Gastroesophageal sphincter (tissue), 4 donors: Measurements from ENCODE around the gene ADGRF3. TPM values are rescaled to one million over a fixed set of nuclear protein-coding genes. Genes with fewer than 3 reads are reported as not detected.

Experiments used
- ATAC-seq: fragments of 150-250 bp; one replicate; pipeline ENCODE4 v1.9.1; 2016; ENCODE audit warnings: mild to moderate bottlenecking, moderate library complexity
- H3K27ac ChIP-seq, 4 donors: fragments of 200-600 bp; sonication (generic) in 3 of 4; 1 replicate in 3 of 4; 2 replicates in 1 of 4; pipeline ENCODE4 v1.5.1; 2016 to 2019
- H3K27me3 ChIP-seq: fragments of 200-600 bp; sonication (generic); one replicate; pipeline ENCODE4 v1.5.1; 2019
- H3K36me3 ChIP-seq, 2 donors: fragments of 200-600 bp; sonication (generic); one replicate each; pipeline ENCODE4 v1.5.1; 2019; ENCODE audit warnings: control low read depth in 1 of 2
- H3K4me1 ChIP-seq, 3 donors: fragments of 200-600 bp; sonication (generic); 1 replicate in 2 of 3; 2 replicates in 1 of 3; pipeline ENCODE4 v1.5.1; 2016 to 2019; ENCODE audit warnings: control low read depth in 2 of 3
- H3K4me3 ChIP-seq, 2 donors: fragments of 200-600 bp; sonication (generic); one replicate each; pipeline ENCODE4 v1.5.1; 2019; ENCODE audit warnings: mild to moderate bottlenecking in 1 of 2, moderate library complexity in 1 of 2
- H3K9me3 ChIP-seq, 3 donors: fragments of 200-600 bp; sonication (generic); one replicate each; pipeline ENCODE4 v1.5.1; 2017 to 2019; ENCODE audit warnings: control low read depth in 2 of 3
- EP300 ChIP-seq: sonication (generic); formaldehyde crosslinking; IDR thresholded peaks from one replicate; pipeline ENCODE4 v1.6.1; 2017; ENCODE audit warnings: antibody characterized with exemption, mild to moderate bottlenecking
- POLR2A ChIP-seq, 2 donors: fragments of 450-650 bp; IDR thresholded peaks; one replicate each; pipeline ENCODE4 v1.6.1; 2017; ENCODE audit warnings: antibody characterized with exemption in 2 of 2, mild to moderate bottlenecking in 2 of 2, moderate library complexity in 1 of 2
- POLR2AphosphoS5 ChIP-seq: sonication (generic); formaldehyde crosslinking; IDR thresholded peaks from one replicate; pipeline ENCODE4 v1.6.1; 2017; ENCODE audit warnings: antibody characterized with exemption
- WGBS, 2 donors: methylation state at CpG; one replicate each; pipeline ENCODE4 v1.1.5; 2018; ENCODE audit warnings: low coverage in 1 of 2; 5-methylcytosine and 5-hydroxymethylcytosine counted together
- total RNA-seq, 4 donors: library from RNA; depleted of rRNA; stranded (reverse); fragments of >200 nt; gene quantifications; one replicate each; pipeline ENCODE4 v1.1.0, GENCODE V29; 2016
- TF ChIP-seq, protein P1 (sequence below), 4 experiments: fragments of 200-600 bp in 2 of 4; fragments of 450-650 bp in 2 of 4; sonication (generic) in 1 of 4; IDR thresholded peaks; one replicate each; pipeline ENCODE4 v1.5.1; 2017 to 2019; ENCODE audit warnings: antibody characterized with exemption in 4 of 4, mild to moderate bottlenecking in 2 of 4, moderate library complexity in 2 of 4

ADGRF3 gene
- total RNA-seq, 4 donors from 2014 or later, result not detected

DNA sequence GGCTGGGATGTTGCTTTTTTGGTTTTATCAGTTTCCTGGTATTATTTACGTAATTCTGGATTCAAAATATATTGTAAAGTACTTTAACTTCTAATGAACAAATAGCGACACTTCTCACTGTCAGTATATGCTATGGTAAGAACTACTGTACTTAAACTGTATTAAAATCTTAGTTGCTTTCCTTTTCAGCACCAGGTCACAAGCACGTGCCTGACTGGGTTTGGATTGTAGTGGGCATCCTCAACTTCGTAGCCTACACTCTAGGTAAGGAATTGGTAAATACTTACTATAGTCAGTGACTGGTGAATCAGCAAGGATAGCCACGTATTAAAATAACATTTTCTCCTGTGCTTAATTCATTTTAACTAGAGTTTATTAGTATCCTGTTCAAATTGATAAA is 20.4 kb upstream of the ADGRF3 start:
- Histone ChIP-seq H3K4me1 (no peaks in the 10 kb centered on the region), H3K27me3 (no peaks in the 10 kb centered on the region), H3K27ac (no peak overlapping the region), H3K36me3 (peaks cover 0 to 20% of the 10 kb centered on the region in 2 donors), H3K4me3 (no peak overlapping the region), H3K9me3 (no peaks in the 10 kb centered on the region)
- 82 to 88% methylated on average over 5 of the region's 5 CpGs for WGBS, 2 donors
- TF ChIP-seq EP300 (no peak), POLR2A (IDR thresholded peaks at IDR 0.05) (no peak), POLR2AphosphoS5 (no peak)
- TF ChIP-seq, protein P1, sequence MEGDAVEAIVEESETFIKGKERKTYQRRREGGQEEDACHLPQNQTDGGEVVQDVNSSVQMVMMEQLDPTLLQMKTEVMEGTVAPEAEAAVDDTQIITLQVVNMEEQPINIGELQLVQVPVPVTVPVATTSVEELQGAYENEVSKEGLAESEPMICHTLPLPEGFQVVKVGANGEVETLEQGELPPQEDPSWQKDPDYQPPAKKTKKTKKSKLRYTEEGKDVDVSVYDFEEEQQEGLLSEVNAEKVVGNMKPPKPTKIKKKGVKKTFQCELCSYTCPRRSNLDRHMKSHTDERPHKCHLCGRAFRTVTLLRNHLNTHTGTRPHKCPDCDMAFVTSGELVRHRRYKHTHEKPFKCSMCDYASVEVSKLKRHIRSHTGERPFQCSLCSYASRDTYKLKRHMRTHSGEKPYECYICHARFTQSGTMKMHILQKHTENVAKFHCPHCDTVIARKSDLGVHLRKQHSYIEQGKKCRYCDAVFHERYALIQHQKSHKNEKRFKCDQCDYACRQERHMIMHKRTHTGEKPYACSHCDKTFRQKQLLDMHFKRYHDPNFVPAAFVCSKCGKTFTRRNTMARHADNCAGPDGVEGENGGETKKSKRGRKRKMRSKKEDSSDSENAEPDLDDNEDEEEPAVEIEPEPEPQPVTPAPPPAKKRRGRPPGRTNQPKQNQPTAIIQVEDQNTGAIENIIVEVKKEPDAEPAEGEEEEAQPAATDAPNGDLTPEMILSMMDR (IDR thresholded peaks at IDR 0.05), result no peak
- no peak for ATAC-seq

DNA sequence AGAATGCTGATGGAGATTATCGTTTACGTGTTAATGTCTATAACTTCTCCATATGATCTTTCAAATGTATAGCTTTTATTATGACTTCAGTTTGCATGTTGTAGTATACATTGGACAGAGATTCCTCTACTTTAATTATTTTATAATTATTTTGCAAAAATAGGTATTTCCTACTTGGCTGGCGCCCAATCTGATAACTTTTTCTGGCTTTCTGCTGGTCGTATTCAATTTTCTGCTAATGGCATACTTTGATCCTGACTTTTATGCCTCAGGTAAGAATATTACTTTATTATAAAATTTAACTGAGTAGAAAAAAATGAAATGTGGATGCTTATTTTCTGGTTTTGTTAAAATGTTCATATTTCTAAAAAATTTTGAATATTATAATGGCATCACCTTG is 18.1 kb upstream of the ADGRF3 start:
- H3K27ac ChIP-seq, result no peak overlapping the region
- H3K9me3 ChIP-seq, result no peaks in the 10 kb centered on the region
- peaks cover 0 to 20% of the 10 kb centered on the region in 2 donors for H3K36me3 ChIP-seq
- H3K27me3 ChIP-seq, result no peaks in the 10 kb centered on the region
- WGBS, 2 donors, result 87 to 98% methylated on average over 4 of the region's 4 CpGs
- H3K4me3 ChIP-seq, result no peak overlapping the region
- ATAC-seq, result no peak
- no peak for TF ChIP-seq POLR2A (IDR thresholded peaks at IDR 0.05)
- TF ChIP-seq, protein P1 (IDR thresholded peaks at IDR 0.05), result no peak
- H3K4me1 ChIP-seq, result no peaks in the 10 kb centered on the region

DNA sequence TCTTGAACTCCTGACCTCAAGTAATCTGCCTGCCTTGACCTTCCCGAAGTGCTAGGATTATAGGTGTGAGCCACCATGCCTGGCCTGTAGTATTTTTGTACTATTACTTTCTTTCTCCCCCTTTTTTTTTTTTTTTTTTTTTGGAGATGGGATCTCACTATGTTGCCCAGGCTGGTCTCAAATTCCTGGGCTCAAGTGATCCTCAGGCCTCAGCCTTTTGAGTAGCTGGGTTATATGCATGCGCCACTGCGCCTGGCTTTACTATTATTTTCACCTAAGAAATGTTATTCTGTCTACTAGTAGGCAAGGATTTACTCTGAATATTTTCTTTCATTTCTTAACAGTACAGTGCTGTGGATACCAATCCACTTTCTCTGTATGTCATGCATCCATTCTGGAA is 17.4 kb upstream of the ADGRF3 start:
- Histone ChIP-seq H3K36me3 (peaks cover 0 to 20% of the 10 kb centered on the region in 2 donors), H3K9me3 (no peaks in the 10 kb centered on the region), H3K27me3 (no peaks in the 10 kb centered on the region), H3K4me3 (no peak overlapping the region), H3K4me1 (no peaks in the 10 kb centered on the region), H3K27ac (no peak overlapping the region)
- no peak for TF ChIP-seq EP300
- TF ChIP-seq, protein P1 (IDR thresholded peaks at IDR 0.05), result no peak
- no peak for TF ChIP-seq POLR2A (IDR thresholded peaks at IDR 0.05)
- TF ChIP-seq POLR2AphosphoS5, result no peak
- 76% methylated on average over 3 of the region's 3 CpGs; no CpG with 5 or more reads in 1 of the 2 donors for WGBS, 2 donors
- no peak for ATAC-seq

- 83 to 88% methylated on average over 4 of the region's 4 CpGs for WGBS, 2 donors
- no peak for ATAC-seq
Measured at GRCh38 chr2:26363323-26363722, 16.7 kb upstream of the ADGRF3 start.

DNA sequence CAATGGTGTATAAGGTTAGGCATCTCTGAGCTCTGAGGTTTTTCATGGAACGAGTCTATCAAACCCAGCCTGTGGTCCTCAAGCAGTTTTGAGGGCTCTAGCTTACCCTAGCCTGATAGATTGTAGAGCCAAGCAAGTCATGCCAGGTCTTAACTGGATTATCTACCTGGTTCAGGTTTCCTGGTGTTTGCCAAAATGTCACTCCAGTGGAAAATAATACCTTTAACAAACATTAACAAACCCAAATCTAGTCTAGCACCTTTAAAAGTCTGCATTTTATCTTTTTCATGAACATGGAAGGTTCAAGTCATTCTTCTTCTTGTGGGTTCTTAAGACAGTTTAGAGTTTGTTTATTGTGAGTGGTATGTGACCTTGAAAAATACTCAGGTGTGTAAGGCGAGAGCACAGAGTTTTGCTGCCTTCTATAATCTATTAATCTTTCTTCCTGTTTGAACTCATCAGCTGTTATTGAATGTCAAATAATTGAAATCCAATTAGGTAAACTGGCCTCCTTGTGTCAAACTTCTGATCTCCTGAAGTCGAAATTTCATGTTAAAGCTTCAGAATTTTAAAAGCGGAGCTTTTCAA is 13.4 kb upstream of the ADGRF3 start:
- no peak overlapping the region for H3K4me3 ChIP-seq
- TF ChIP-seq EP300 (no peak), POLR2AphosphoS5 (no peak)
- TF ChIP-seq, protein P1 (IDR thresholded peaks at IDR 0.05), result no peak
- H3K27ac ChIP-seq, result no peak overlapping the region
- ATAC-seq, result no peak
- H3K4me1 ChIP-seq, result peaks cover 0 to 7% (median 0%) of the 10 kb centered on the region in 3 donors
- H3K9me3 ChIP-seq, result no peaks in the 10 kb centered on the region
- WGBS, 2 donors, result 88 to 94% methylated on average over 3 to 4 of the region's 4 CpGs
- no peaks in the 10 kb centered on the region for H3K27me3 ChIP-seq
- H3K36me3 ChIP-seq, result no peaks in the 10 kb centered on the region

More at GRCh38 chr2:26363323-26363722, 16.7 kb upstream of the ADGRF3 start:
- Histone ChIP-seq H3K27ac (no peak overlapping the region), H3K4me1 (no peaks in the 10 kb centered on the region), H3K36me3 (peaks cover 0 to 20% of the 10 kb centered on the region in 2 donors), H3K9me3 (no peaks in the 10 kb centered on the region), H3K27me3 (no peaks in the 10 kb centered on the region), H3K4me3 (no peak overlapping the region)
- TF ChIP-seq POLR2AphosphoS5, result no peak
- TF ChIP-seq EP300, result no peak
- TF ChIP-seq, protein P1 (IDR thresholded peaks at IDR 0.05), result no peak
- TF ChIP-seq POLR2A (IDR thresholded peaks at IDR 0.05), result no peak
